GM18505 (cell line): ENCODE measurements around the gene BNC2.

Source experiments
- ATAC-seq: cut with Tn5 transposase; IDR thresholded peaks from one replicate; pipeline ENCODE4 v1.9.1; 2021; ENCODE audit not compliant: unreplicated experiment
- POLR2A ChIP-seq: IDR thresholded peaks from 4 replicates; pipeline ENCODE4 v1.6.1; 2011; ENCODE audit warnings: borderline replicate concordance; ENCODE audit not compliant: insufficient read depth, insufficient read length; ENCODE audit errors: extremely low read depth

The BNC2 gene

DNA sequence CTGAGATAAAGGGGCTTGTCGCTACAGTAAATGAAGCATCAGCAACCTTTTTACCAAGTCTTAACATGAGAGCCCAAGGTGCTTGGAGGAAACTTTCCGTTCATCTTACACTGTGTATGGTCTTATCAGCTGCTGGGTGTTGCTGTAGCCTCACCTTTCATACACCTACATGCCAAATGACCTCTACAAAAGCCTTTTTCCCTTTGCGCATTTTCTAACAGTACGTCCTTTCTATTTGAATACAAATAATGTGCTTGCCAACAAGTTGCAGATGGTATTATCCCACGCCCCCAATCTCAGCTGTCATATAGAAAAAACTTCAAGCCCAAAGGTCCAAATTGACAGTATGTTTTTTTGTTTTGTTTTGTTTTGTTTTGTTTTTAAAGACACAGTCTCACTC lies 96.9 kb downstream of the BNC2 start:
- no peak for TF ChIP-seq POLR2A

DNA sequence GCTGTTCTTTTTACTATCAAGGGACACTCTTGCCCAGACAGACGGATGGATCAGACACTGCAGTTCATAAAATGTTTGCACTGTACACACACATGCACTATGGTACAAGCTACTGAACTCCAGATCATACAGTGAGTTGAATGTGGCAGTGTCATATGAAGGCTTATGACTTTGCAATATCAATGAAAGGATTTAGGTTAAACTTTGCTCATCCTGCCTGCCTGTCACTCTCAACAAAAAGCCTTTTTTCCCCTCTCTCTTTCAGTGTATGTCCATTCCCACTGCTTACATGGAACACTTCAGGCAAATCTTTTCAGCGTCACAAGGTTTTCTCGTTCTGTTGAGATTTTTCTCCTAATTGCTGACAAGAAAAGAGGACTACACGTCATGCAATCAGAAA lies 97.4 kb downstream of the BNC2 start:
- TF ChIP-seq POLR2A, result no peak
- ATAC-seq, result no peak

More for the DNA sequence above, 96.9 kb downstream of the BNC2 start:
- ATAC-seq, result no peak

DNA sequence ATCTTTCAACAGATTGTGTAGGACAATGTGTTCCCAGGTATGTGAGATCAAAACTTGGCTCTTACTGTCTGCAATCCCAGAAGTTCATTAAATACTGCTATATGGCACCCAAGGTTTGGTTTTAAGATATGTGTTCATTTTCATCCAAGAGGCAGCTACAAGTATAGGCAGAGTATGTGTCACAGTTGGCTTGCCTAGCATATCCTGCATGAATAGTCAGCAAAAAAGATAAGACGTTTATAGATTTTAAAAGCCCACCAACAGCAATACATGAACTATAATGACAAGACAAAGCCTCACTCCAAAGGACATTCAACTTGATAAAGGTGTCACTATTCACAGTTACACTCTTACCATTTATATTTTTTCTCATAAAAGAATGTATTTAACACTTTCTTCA lies 99.1 kb downstream of the BNC2 start:
- no peak for ATAC-seq
- no peak for TF ChIP-seq POLR2A

DNA sequence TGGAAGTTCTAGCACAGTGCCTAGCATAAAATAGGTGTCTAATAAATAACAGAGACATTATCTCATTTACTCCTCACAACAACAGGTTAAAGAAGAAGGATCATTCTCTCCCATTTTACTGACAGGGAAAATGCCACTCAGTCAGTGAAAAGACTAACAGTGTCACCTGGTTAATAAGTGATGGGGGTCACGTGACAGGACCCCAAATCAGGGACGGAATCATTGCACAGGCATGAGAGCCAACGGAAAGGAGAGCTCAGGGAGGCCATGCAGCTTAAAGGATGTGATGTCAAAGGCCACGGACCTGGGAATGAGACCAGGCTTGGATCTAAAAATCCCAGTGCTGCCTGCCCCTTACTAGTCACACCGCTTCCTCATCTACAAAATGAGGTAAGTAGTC lies 101.2 kb downstream of the BNC2 start:
- TF ChIP-seq POLR2A, result no peak
- ATAC-seq, result no peak

DNA sequence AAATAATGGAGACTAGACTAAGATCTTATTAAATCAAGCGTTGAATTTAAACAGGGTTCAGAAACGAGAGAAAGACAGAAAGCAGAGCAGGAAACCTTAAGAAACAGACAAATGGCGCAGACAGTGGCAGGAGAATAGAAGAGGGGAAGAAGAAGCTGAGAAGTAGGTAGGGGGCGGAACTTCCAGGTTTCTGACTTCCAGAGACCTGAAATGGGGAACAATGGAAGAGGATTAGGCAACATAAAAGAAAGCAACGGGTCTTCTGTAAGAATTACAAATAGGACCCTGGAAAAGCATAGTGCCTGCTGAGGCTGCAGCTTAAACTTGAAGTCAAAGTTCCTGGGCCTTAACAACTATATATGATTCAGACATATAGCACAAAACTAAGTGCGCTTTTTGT lies 101.7 kb downstream of the BNC2 start:
- no peak for ATAC-seq
- TF ChIP-seq POLR2A, result no peak

DNA sequence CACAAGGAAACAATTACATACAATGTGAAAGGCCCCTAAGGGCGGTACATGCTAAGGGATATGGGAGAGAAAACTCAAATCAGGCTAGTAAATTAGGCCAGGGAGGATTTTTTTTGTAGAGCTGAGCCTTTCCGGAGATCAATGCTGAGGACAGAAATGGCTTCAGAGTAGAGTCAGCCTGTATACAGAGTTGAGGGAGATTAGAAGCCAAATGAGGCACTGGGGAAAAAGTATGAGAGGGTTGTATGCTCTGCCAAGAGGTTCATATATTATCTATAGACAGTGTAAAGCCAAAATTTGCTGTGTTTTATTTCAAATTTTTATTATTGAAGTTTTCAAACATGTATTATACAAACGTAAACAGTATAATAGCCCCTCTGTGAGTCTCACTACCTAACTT lies 103.1 kb downstream of the BNC2 start:
- ATAC-seq, result no peak
- no peak for TF ChIP-seq POLR2A

DNA sequence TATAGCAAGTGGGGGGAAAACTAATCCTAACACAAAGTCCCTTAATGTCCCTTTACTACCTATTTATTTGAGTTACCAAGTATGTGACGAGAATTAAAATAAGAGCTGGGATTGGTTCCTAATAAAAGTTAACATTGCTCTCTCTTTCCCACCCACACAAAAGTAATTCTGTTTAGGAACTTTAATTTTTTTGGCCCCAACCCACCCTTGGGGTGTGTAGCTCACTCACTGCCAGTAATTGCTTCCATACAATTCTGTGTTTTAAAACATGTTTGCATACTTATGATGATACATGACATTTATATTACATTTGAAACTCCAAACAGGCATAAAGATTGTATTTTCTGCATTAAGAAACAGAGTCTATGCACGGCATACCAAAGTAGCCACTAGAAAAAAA lies 106.5 kb downstream of the BNC2 start:
- TF ChIP-seq POLR2A, result no peak
- no peak for ATAC-seq

DNA sequence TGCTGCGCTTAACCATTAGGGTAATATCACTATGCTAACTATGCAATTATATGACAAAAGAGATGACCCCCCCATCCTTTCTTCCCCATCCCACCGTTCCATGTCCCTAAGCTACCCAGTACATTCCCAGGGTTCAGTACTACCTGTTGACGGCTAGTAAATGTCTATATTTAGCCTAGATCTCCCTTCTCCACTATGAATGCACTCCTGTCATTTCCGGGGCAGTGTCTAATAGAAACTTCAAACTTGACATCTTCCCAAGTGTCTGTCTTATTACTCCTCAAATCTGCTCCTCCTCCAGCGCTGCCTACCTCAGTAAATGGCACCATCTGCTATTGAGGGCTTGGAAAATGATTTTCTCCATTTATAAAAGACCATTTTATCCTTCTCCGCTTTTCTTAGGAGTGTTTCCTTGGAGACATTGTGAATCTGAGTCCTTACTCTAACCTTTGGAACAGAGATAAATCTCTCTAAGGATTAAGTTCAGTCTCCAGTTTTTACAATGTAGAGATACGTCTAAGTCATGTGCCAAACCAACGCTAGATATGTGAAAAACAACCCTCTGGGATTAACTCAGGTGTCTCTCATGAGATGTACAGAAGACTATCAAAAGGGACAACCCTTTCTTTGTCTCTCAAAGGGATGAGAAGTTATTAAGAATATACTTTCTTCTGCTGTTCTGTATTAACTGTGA lies 114.9 kb downstream of the BNC2 start:
- TF ChIP-seq POLR2A, result no peak
- no peak for ATAC-seq

DNA sequence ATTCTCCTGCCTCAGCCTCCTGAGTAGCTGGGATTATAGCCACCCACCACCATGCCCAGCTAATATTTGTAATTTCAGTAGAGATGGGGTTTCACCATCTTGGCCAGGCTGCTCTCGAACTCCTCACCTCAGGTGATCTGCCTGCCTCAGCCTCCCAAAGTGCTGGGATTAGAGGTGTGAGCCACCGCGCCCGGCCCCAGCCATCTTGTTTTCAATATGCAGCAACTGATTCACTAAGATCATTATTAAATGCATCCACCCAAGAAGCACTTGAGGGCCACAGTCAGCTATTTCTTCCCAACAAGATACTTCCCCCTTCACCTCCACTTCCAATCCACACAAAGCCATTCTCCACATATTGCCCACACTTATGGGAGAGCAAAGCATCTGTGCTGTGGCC lies 115.8 kb downstream of the BNC2 start:
- ATAC-seq, result no peak
- no peak for TF ChIP-seq POLR2A

DNA sequence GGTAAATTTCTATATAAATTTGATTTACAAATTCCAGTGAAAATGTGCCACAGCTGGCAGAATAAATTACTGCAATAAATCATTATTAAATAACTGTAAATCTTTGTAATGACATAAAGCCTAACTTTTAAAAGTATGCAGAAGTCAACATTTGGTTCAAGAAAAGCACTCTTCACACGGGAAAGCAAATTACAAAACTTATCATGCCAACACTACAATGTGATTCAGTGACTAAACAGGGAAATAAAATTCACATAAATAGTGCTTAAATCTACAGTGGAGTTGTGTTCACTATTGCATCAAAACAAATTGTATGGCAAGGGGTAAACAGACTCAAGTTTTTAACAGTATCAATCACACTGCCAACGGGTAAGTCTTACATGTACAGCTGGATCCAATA lies 117.2 kb downstream of the BNC2 start:
- no peak for TF ChIP-seq POLR2A
- ATAC-seq, result no peak

DNA sequence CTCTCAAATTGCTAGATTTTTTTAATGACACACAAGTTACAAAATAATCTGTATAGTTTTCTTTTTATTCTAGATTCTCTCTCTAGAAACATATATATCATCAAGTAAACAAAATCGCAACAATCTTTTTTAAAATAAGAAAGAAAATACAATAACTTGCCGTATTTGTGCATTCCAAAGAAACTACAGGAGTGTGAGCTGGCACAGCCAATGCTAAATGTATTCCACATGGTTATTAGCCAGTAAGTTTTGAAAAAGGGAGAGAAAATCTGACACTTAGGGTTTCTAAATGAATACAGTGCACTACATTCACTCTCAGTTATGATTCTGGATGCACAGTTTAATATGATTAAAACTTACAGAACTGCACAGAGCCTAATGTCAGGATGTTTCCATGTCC lies 117.9 kb downstream of the BNC2 start:
- TF ChIP-seq POLR2A, result no peak
- ATAC-seq, result no peak

DNA sequence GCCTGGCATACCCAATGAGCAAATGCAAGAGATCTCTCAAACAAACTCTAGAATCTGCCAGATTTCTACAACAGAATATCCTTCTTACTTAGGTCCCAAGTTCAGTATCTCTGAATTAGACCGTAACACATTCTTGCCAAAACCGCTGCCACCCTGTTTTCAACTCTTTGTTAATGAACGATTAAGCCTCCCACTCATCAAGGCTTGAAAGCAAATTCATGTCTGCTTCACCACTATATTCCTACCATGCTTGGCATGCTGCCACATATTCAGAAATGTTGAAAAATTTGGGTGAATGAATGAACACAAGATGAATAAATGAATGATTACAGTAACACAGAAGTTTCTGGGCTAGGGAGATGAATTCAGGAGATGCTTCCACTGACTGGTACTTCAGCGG lies 119.9 kb downstream of the BNC2 start:
- TF ChIP-seq POLR2A, result no peak
- ATAC-seq, result no peak

DNA sequence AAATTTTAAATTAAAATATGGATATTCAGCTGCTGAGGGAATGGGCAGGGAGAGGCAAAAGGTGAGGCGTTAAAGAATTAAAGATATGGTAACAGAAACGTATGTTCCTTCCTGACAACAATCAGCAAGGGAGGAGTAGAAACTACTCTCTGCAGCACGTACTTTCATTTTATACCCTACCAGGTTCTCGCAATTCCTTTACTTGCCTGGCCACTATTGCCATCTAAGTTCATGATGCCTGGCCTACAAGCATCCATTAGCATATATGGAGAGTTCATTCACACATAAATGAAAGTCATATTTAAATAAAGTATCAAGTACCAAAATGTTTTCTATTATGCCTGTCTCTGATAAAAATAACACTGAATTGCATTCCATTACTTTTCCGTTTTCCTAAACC lies 125.1 kb downstream of the BNC2 start:
- no peak for ATAC-seq
- no peak for TF ChIP-seq POLR2A

DNA sequence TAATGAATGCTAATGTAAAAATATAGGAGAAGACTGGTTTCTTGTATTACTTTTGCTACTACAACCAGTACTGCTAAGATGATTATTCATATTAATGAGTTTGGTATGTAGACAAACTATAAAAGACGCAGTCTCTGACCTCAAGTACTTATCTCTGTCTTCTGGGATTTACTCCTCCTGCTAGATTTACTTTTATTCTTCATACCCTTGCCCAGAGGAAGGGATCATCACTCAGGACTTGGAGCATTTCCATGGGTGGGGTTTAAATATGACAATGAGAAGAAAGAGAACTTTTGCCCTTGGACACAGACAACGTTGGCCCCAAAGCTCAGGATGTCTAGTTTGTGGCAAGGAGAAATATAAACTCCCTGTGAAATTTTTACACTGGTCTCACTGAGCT lies 126.1 kb downstream of the BNC2 start:
- TF ChIP-seq POLR2A, result no peak
- ATAC-seq, result no peak

DNA sequence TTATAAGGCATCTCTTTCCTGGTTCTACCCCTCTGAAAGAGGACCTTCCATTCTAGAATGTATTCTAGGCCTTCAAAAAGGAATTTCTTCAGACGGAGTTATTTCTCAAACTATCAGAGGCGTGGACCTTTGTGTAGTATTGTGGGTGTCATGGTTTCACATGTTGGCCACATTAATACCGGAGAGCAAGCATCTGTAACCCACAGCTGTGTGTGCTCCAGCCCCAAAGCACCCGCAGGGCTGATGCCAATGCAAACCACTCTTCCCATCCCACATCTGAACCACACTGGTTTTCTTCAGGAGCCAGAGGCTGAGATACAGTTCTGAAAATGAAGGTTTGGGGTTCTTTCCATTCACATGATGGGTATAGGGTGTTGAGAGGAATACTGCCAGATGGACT lies 127.1 kb downstream of the BNC2 start:
- no peak for ATAC-seq
- no peak for TF ChIP-seq POLR2A
